Activated T-cell treated with anti-CD3 and anti-CD28 coated beads, Interleukin-2, amount 50 U/mL, for 4 hours (primary cell): Measurements from ENCODE around the gene ARID2. TPM values are rescaled to one million over a fixed set of nuclear protein-coding genes. Genes with fewer than 3 reads are reported as not detected.

Source experiments
- ATAC-seq, 2 donors: fragments of 200-7000 bp; cut with Tn5 transposase; one replicate each; pipeline ENCODE4 v1.10.0; 2021
- DNase-seq: peaks from one replicate; pipeline ENCODE4 v3.0.0-alpha.2; 2020
- H3K27me3 Mint-ChIP-seq: one replicate; pipeline ENCODE4 v1.8.0; 2021; ENCODE audit warnings: low read depth, mixed read lengths
- H3K36me3 Mint-ChIP-seq: one replicate; pipeline ENCODE4 v1.8.0; 2022; ENCODE audit warnings: mixed read lengths; ENCODE audit not compliant: insufficient read depth
- H3K4me1 Mint-ChIP-seq: one replicate; pipeline ENCODE4 v1.8.0; 2021; ENCODE audit warnings: low read depth, mixed read lengths
- H3K4me3 Mint-ChIP-seq: one replicate; pipeline ENCODE4 v1.8.0; 2021; ENCODE audit warnings: mild to moderate bottlenecking, moderate library complexity, mixed read lengths
- H3K9me3 Mint-ChIP-seq: one replicate; pipeline ENCODE4 v1.8.0; 2021; ENCODE audit warnings: mixed read lengths
- total RNA-seq, 3 donors: library from RNA; stranded (reverse); gene quantifications; one replicate each; pipeline ENCODE4 v1.2.1, GENCODE V29; 2021

Gene ARID2
- total RNA-seq, 3 donors from 2014 or later: 19.6 to 21.2 (median 20.0) TPM

GRCh38 chr12:45828402-45828801 is 98.9 kb downstream of the ARID2 start:
- H3K27me3 Mint-ChIP-seq: no peaks in the 10 kb centered on the region
- no peak for DNase-seq
- peaks cover 38% of the 10 kb centered on the region for H3K36me3 Mint-ChIP-seq
- peaks cover 4% of the 10 kb centered on the region for H3K9me3 Mint-ChIP-seq
- H3K4me3 Mint-ChIP-seq: no peak overlapping the region
- ATAC-seq: no peak
- peaks cover 3% of the 10 kb centered on the region for H3K4me1 Mint-ChIP-seq

DNA sequence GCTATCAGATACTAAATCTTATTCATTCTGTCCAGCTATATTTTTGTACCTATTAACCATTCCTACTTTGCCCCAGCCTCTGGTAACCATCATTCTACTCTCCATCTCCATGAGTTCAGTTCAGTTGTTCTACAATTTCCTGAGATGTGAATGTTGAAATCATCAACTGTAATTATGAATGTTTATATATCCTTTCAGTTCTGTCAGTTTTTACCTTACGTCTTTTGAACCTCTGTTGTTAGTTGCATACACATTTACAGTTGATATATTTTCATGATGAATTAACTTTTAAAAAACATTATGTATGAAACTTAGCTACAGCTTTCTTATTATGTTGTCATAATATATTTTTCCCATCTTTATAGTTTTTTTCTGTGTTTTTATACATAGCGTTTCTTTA is 102.1 kb downstream of the ARID2 start:
- peaks cover 2% of the 10 kb centered on the region for H3K4me1 Mint-ChIP-seq
- no peak overlapping the region for H3K4me3 Mint-ChIP-seq
- H3K36me3 Mint-ChIP-seq: peaks cover 34% of the 10 kb centered on the region
- peaks cover 8% of the 10 kb centered on the region for H3K9me3 Mint-ChIP-seq
- ATAC-seq: no peak
- no peak for DNase-seq
- no peaks in the 10 kb centered on the region for H3K27me3 Mint-ChIP-seq

DNA sequence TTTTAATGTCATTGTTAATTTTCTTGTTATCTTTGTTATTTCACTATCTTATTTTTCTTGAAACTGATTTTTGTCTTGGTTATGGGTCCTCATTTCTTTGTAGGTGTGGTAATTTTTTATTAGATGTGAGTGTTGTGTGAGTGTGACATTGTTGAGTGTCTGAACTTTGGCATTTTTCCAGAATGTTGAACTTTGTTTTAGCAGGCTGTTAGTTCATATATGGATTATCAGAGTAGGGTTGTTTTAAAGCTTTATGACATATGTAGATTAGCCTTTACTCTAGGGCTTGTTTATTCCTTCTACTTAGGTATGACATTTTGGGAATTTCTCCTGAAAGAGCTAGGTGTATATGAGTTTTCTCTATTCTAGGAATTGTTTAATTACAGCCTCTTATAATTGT is 103.9 kb downstream of the ARID2 start:
- H3K9me3 Mint-ChIP-seq: peaks cover 8% of the 10 kb centered on the region
- H3K4me1 Mint-ChIP-seq: peaks cover 2% of the 10 kb centered on the region
- H3K36me3 Mint-ChIP-seq: peaks cover 29% of the 10 kb centered on the region
- no peak for ATAC-seq
- DNase-seq: no peak
- no peaks in the 10 kb centered on the region for H3K27me3 Mint-ChIP-seq
- no peak overlapping the region for H3K4me3 Mint-ChIP-seq

- peaks cover 32% of the 10 kb centered on the region for H3K36me3 Mint-ChIP-seq
Observed at GRCh38 chr12:45834809-45835208, 105.3 kb downstream of the ARID2 start.

GRCh38 chr12:45839917-45840316 is 110.4 kb downstream of the ARID2 start:
- H3K4me1 Mint-ChIP-seq: peaks cover 3% of the 10 kb centered on the region
- H3K36me3 Mint-ChIP-seq: peaks cover 24% of the 10 kb centered on the region
- no peak overlapping the region for H3K4me3 Mint-ChIP-seq
- no peak for DNase-seq
- H3K27me3 Mint-ChIP-seq: no peaks in the 10 kb centered on the region
- no peak for ATAC-seq
- H3K9me3 Mint-ChIP-seq: peaks cover 1% of the 10 kb centered on the region

More at GRCh38 chr12:45834809-45835208, 105.3 kb downstream of the ARID2 start:
- no peak overlapping the region for H3K4me3 Mint-ChIP-seq
- peaks cover 8% of the 10 kb centered on the region for H3K9me3 Mint-ChIP-seq
- ATAC-seq (no peak), DNase-seq (no peak)
- H3K4me1 Mint-ChIP-seq: peaks cover 2% of the 10 kb centered on the region
- H3K27me3 Mint-ChIP-seq: no peaks in the 10 kb centered on the region

DNA sequence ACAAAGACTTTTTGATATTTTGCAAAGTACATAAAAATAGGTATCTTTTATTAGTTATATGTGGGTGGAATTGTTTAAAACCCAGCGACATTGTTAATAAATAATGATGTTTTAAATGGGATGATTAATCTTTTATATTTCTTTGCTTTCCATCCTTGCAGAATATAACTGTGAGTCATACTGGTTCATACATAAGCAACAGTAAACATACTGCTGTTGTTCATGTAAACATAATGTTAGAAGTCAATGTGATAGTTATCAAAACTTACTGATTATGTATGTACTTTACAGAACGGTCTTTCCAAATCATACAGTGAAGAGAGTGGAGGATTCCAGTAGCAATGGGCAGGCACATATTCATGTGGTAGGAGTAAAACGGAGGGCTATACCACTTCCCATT is 119.8 kb downstream of the ARID2 start:
- no peaks in the 10 kb centered on the region for H3K9me3 Mint-ChIP-seq
- no peaks in the 10 kb centered on the region for H3K4me1 Mint-ChIP-seq
- H3K36me3 Mint-ChIP-seq: peaks cover 46% of the 10 kb centered on the region
- no peaks in the 10 kb centered on the region for H3K27me3 Mint-ChIP-seq
- H3K4me3 Mint-ChIP-seq: no peak overlapping the region
- ATAC-seq: no peak
- no peak for DNase-seq

- H3K4me1 Mint-ChIP-seq: no peaks in the 10 kb centered on the region
- peaks cover 48% of the 10 kb centered on the region for H3K36me3 Mint-ChIP-seq
- DNase-seq: no peak
- H3K27me3 Mint-ChIP-seq: no peaks in the 10 kb centered on the region
- H3K9me3 Mint-ChIP-seq: no peaks in the 10 kb centered on the region
- no peak overlapping the region for H3K4me3 Mint-ChIP-seq
- ATAC-seq: no peak
Observed at GRCh38 chr12:45850302-45850701, 120.8 kb downstream of the ARID2 start.

DNA sequence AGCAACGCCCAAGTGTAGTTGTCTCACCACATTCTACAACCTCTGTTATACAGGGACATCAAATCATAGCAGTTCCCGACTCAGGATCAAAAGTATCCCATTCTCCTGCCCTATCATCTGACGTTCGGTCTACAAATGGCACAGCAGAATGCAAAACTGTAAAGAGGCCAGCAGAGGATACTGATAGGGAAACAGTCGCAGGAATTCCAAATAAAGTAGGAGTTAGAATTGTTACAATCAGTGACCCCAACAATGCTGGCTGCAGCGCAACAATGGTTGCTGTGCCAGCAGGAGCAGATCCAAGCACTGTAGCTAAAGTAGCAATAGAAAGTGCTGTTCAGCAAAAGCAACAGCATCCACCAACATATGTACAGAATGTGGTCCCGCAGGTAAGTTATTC is 123.0 kb downstream of the ARID2 start:
- Mint-ChIP-seq H3K36me3 (peaks cover 45% of the 10 kb centered on the region), H3K9me3 (no peaks in the 10 kb centered on the region), H3K4me3 (no peak overlapping the region), H3K4me1 (no peaks in the 10 kb centered on the region), H3K27me3 (no peaks in the 10 kb centered on the region)
- ATAC-seq (no peak), DNase-seq (no peak)

- Mint-ChIP-seq H3K27me3 (no peaks in the 10 kb centered on the region), H3K9me3 (no peaks in the 10 kb centered on the region), H3K36me3 (peaks cover 46% of the 10 kb centered on the region), H3K4me3 (no peak overlapping the region), H3K4me1 (peaks cover 2% of the 10 kb centered on the region)
- DNase-seq (no peak), ATAC-seq (no peak)
Observed at GRCh38 chr12:45853550-45853949, 124.0 kb downstream of the ARID2 start.

DNA sequence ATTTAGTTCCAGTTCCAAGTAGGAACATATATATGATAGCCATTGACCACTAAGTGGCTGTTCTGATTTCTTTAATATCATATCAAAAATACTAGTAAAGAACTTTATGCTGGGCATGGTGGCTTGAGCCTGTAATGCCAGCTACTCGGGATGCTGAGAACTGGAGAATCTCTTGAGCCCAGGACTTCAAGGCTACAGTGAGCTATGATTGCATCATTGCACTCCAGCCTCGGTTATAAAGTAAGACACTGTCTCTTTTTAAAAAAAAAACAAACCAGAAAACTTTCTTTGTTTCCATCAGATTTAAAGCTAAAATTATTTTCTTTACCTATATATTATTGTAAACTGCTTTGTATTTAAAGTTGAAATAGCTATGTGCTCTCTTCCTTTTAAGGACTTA is 133.8 kb downstream of the ARID2 start:
- peaks cover 5% of the 10 kb centered on the region for H3K4me1 Mint-ChIP-seq
- no peak for ATAC-seq
- H3K27me3 Mint-ChIP-seq: no peaks in the 10 kb centered on the region
- no peak for DNase-seq
- H3K4me3 Mint-ChIP-seq: no peak overlapping the region
- H3K36me3 Mint-ChIP-seq: peaks cover 42% of the 10 kb centered on the region
- no peaks in the 10 kb centered on the region for H3K9me3 Mint-ChIP-seq

GRCh38 chr12:45866299-45866698 is 136.8 kb downstream of the ARID2 start:
- no peak overlapping the region for H3K4me3 Mint-ChIP-seq
- no peak for DNase-seq
- no peak for ATAC-seq
- no peaks in the 10 kb centered on the region for H3K9me3 Mint-ChIP-seq
- H3K27me3 Mint-ChIP-seq: no peaks in the 10 kb centered on the region
- peaks cover 6% of the 10 kb centered on the region for H3K4me1 Mint-ChIP-seq
- peaks cover 34% of the 10 kb centered on the region for H3K36me3 Mint-ChIP-seq

DNA sequence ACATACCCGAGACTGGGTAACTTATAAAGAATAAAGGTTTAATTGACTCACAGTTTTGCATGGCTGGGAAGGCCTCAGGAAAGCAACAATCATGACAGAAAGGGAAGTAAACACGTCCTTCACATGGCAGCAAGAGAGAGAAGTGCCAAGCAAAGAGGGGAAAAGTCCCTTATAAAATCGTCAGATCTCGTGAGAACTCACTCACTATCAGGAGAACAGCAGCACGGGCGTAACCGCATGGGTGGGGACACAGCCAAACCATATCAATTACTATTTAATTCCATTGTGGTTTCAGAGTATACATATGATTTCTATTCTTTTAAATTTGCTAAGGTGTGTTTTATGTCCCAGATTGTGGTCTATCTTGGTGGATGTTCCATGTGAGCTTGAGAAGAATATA is 142.9 kb downstream of the ARID2 start:
- Mint-ChIP-seq H3K36me3 (peaks cover 47% of the 10 kb centered on the region), H3K4me3 (no peak overlapping the region), H3K27me3 (no peaks in the 10 kb centered on the region), H3K4me1 (peaks cover 22% of the 10 kb centered on the region), H3K9me3 (no peaks in the 10 kb centered on the region)
- DNase-seq (no peak), ATAC-seq (no peak)

- peaks cover 41% of the 10 kb centered on the region for H3K4me1 Mint-ChIP-seq
- peaks cover 68% of the 10 kb centered on the region for H3K36me3 Mint-ChIP-seq
- H3K9me3 Mint-ChIP-seq: no peaks in the 10 kb centered on the region
- no peaks in the 10 kb centered on the region for H3K27me3 Mint-ChIP-seq
- no peak for DNase-seq
- no peak for ATAC-seq
- no peak overlapping the region for H3K4me3 Mint-ChIP-seq
Observed at GRCh38 chr12:45877069-45877468, 147.6 kb downstream of the ARID2 start.

DNA sequence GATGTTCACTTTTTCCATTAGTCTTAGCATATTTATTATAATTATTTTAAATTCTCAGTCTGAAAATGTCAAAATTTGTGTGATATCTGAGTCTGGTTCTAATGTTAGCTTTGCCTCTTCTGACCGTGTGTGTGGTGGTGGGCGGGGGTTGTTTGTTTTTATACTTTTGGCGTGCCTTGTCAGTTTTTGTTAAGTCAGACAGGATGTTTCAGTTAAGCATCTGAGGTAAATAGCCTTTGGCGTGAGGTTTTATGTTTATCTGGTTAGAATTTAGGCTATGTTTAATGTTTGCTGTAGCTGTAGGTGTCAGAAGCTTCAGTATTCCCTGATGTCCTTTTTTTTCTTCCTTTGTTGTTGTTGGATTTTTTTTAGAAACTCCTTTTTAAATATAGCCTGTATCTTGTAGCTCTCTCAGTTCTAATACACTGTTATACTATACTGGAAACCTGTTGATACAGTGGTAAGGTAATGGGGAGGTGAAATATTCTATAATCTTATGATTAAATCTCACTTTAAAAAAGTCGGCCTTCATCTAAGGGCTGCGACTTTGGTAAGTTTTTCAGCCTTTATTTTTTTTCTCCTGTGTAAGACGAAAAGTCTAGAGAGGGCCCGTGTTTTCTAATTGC is 149.2 kb downstream of the ARID2 start:
- peak overlapping the region; percentile 59 for H3K4me3 Mint-ChIP-seq
- no peaks in the 10 kb centered on the region for H3K9me3 Mint-ChIP-seq

DNA sequence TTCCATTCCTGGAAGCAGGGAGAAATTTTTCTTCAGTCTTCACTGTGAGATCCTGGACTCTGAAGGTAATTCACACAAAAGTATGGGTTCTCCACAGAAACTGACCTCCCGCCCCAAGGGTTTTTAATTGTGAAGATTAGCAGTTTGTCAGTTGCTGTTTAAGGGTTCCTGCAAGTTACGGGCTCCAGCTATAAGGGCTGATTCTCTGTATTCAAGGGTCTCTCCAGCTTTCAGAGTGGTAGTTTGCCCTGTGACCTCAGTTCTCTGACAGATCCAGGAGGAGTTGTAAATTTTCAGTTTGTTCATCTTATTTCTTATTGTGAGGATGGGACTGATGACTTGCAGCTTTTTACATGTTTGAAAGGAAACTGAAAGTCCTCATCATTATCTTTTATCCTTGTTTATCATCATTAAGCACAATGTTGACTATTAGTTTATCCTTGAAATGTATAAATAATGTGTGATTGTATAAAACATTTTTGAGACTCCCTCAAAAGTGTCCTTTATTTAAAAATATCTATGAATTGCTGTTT is 149.9 kb downstream of the ARID2 start:
- ATAC-seq: no peak
- Mint-ChIP-seq H3K36me3 (peaks cover 57% of the 10 kb centered on the region), H3K4me1 (peaks cover 38% of the 10 kb centered on the region), H3K9me3 (no peaks in the 10 kb centered on the region), H3K27me3 (no peaks in the 10 kb centered on the region), H3K4me3 (peak overlapping the region; percentile 40)
- no peak for DNase-seq

More for the DNA sequence above, 149.2 kb downstream of the ARID2 start:
- DNase-seq (no peak), ATAC-seq (no peak)
- Mint-ChIP-seq H3K4me1 (peaks cover 38% of the 10 kb centered on the region), H3K27me3 (no peaks in the 10 kb centered on the region), H3K36me3 (peaks cover 62% of the 10 kb centered on the region)
